ENCODE data around the gene RTN4RL1.

- TF ChIP-seq, protein P1, sequence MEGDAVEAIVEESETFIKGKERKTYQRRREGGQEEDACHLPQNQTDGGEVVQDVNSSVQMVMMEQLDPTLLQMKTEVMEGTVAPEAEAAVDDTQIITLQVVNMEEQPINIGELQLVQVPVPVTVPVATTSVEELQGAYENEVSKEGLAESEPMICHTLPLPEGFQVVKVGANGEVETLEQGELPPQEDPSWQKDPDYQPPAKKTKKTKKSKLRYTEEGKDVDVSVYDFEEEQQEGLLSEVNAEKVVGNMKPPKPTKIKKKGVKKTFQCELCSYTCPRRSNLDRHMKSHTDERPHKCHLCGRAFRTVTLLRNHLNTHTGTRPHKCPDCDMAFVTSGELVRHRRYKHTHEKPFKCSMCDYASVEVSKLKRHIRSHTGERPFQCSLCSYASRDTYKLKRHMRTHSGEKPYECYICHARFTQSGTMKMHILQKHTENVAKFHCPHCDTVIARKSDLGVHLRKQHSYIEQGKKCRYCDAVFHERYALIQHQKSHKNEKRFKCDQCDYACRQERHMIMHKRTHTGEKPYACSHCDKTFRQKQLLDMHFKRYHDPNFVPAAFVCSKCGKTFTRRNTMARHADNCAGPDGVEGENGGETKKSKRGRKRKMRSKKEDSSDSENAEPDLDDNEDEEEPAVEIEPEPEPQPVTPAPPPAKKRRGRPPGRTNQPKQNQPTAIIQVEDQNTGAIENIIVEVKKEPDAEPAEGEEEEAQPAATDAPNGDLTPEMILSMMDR (conservative IDR thresholded peaks at IDR 0.05; ENCODE audit: low read length) = no peak
- no peak for TF ChIP-seq EZH2phosphoT487 (IDR thresholded peaks at IDR 0.05; ENCODE audit: borderline replicate concordance, low read depth, low read length)
Observed at GRCh38 chr17:2054262-2054511, 29.1 kb upstream of the RTN4RL1 start.
